Measurements from ENCODE around the gene RNF217. TPM values are rescaled to one million over a fixed set of nuclear protein-coding genes. Genes with fewer than 3 reads are reported as not detected.

RNF217 gene
- total and polyA plus RNA-seq, 4 donors: 5.0 to 79.5 (median 33.4) TPM

GRCh38 chr6:125009578-125009977 is 47.3 kb downstream of the RNF217 start:
- intact Hi-C loops (cut with DNase I): loop anchor here in 1 of 2 donors (5.0 kb wide), 1 partner anchor 42 kb away; no protein-coding TSS in a partner anchor
- H3K36me3 ChIP-seq (ENCODE audit: control insufficient read depth in 1 of 2, insufficient read depth in 2 of 2, low read length in 1 of 2): no peaks in the 10 kb centered on the region
- H3K27ac ChIP-seq (ENCODE audit: low read depth in 1 of 2, low read length in 2 of 2): no peak overlapping the region
- 5% methylated on average over 4 of the region's 4 CpGs for whole genome bisulfite sequencing, 2 donors
- peaks cover 1 to 7% of the 10 kb centered on the region in 2 donors for H3K4me1 ChIP-seq (ENCODE audit: control insufficient read depth in 1 of 2, insufficient read depth in 2 of 2, low read length in 2 of 2)
- no peaks in the 10 kb centered on the region for H3K9me3 ChIP-seq (ENCODE audit: control insufficient read depth, low read length)
- DNase-seq (no peak), ATAC-seq (ENCODE audit: low FRiP score) (no peak)
- H3K4me3 ChIP-seq (ENCODE audit: low read length in 2 of 2): no peak overlapping the region
- H3K27me3 ChIP-seq (ENCODE audit: control insufficient read depth in 1 of 2, insufficient read depth in 2 of 2, low read length in 1 of 2): no peaks in the 10 kb centered on the region

GRCh38 chr6:125013938-125014660 is 51.9 kb downstream of the RNF217 start:
- no peaks in the 10 kb centered on the region for H3K36me3 ChIP-seq (ENCODE audit: control insufficient read depth in 1 of 2, insufficient read depth in 2 of 2, low read length in 1 of 2)
- intact Hi-C loops (cut with DNase I): no loop called here
- H3K27ac ChIP-seq (ENCODE audit: low read depth in 1 of 2, low read length in 2 of 2): no peak overlapping the region
- no peak for ATAC-seq (ENCODE audit: low FRiP score)
- H3K4me1 ChIP-seq (ENCODE audit: control insufficient read depth in 1 of 2, insufficient read depth in 2 of 2, low read length in 2 of 2): peaks cover 0 to 5% of the 10 kb centered on the region in 2 donors
- DNase-seq: no peak
- WGBS, 2 donors: 73 to 76% methylated on average over 2 of the region's 2 CpGs
- H3K9me3 ChIP-seq (ENCODE audit: control insufficient read depth, low read length): no peaks in the 10 kb centered on the region
- H3K4me3 ChIP-seq (ENCODE audit: low read length in 2 of 2): no peak overlapping the region
- H3K27me3 ChIP-seq (ENCODE audit: control insufficient read depth in 1 of 2, insufficient read depth in 2 of 2, low read length in 1 of 2): no peaks in the 10 kb centered on the region

DNA sequence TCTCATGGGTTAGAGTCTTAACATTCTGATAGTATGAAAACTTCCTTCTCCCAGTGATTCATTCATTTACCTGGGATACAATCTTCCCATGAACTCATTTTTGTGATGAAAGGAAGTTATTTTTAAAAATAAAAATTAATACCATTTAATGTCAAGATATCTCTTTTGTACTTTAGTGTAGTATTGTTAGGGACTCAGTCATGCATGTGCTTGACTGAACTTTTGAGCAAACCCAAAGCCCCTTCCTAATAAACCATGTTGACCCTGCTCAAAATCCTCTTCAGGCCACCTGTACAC is 52.4 kb downstream of the RNF217 start:
- Histone ChIP-seq H3K4me1 (ENCODE audit: control insufficient read depth in 1 of 2, insufficient read depth in 2 of 2, low read length in 2 of 2) (peaks cover 0 to 4% of the 10 kb centered on the region in 2 donors), H3K27ac (ENCODE audit: low read depth in 1 of 2, low read length in 2 of 2) (no peak overlapping the region), H3K36me3 (ENCODE audit: control insufficient read depth in 1 of 2, insufficient read depth in 2 of 2, low read length in 1 of 2) (no peaks in the 10 kb centered on the region), H3K4me3 (ENCODE audit: low read length in 2 of 2) (no peak overlapping the region), H3K9me3 (ENCODE audit: control insufficient read depth, low read length) (no peaks in the 10 kb centered on the region), H3K27me3 (ENCODE audit: control insufficient read depth in 1 of 2, insufficient read depth in 2 of 2, low read length in 1 of 2) (no peaks in the 10 kb centered on the region)
- intact Hi-C loops (cut with DNase I): no loop called here
- ATAC-seq (ENCODE audit: low FRiP score) (no peak), DNase-seq (no peak)

DNA sequence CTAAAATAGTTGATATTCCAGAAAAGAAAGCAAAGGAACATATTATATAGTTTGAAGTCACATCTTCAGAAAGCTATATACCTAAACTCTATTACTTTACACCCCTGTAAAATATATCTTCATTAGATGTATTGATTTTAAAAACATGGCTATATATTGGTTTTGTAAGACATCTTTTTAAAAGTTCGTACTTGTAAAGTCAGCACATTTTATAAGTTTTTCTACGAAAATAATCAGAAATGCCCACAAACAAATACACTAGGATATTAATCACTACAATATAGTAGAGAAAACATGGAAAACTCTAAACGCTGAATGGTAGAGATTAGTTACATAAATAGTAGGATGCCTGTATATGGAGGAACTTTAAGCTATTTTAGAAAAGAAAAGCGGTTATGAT is 52.9 kb downstream of the RNF217 start:
- intact Hi-C loops (cut with DNase I): no loop called here
- Histone ChIP-seq H3K4me3 (ENCODE audit: low read length in 2 of 2) (no peak overlapping the region), H3K27ac (ENCODE audit: low read depth in 1 of 2, low read length in 2 of 2) (no peak overlapping the region), H3K9me3 (ENCODE audit: control insufficient read depth, low read length) (no peaks in the 10 kb centered on the region), H3K36me3 (ENCODE audit: control insufficient read depth in 1 of 2, insufficient read depth in 2 of 2, low read length in 1 of 2) (no peaks in the 10 kb centered on the region), H3K27me3 (ENCODE audit: control insufficient read depth in 1 of 2, insufficient read depth in 2 of 2, low read length in 1 of 2) (no peaks in the 10 kb centered on the region), H3K4me1 (ENCODE audit: control insufficient read depth in 1 of 2, insufficient read depth in 2 of 2, low read length in 2 of 2) (peaks cover 0 to 4% of the 10 kb centered on the region in 2 donors)
- 90 to 92% methylated on average over 4 of the region's 4 CpGs for WGBS, 2 donors
- ATAC-seq (ENCODE audit: low FRiP score) (no peak), DNase-seq (no peak)

GRCh38 chr6:125018136-125018535 is 55.9 kb downstream of the RNF217 start:
- Histone ChIP-seq H3K4me3 (ENCODE audit: low read length in 2 of 2) (no peak overlapping the region), H3K27ac (ENCODE audit: low read depth in 1 of 2, low read length in 2 of 2) (no peak overlapping the region), H3K9me3 (ENCODE audit: control insufficient read depth, low read length) (no peaks in the 10 kb centered on the region), H3K27me3 (ENCODE audit: control insufficient read depth in 1 of 2, insufficient read depth in 2 of 2, low read length in 1 of 2) (no peaks in the 10 kb centered on the region), H3K4me1 (ENCODE audit: control insufficient read depth in 1 of 2, insufficient read depth in 2 of 2, low read length in 2 of 2) (peaks cover 4 to 5% of the 10 kb centered on the region in 2 donors), H3K36me3 (ENCODE audit: control insufficient read depth in 1 of 2, insufficient read depth in 2 of 2, low read length in 1 of 2) (no peaks in the 10 kb centered on the region)
- ATAC-seq (ENCODE audit: low FRiP score) (no peak), DNase-seq (no peak)
- intact Hi-C loops (cut with DNase I): no loop called here

- Histone ChIP-seq H3K4me3 (ENCODE audit: low read length in 2 of 2) (no peak overlapping the region), H3K27ac (ENCODE audit: low read depth in 1 of 2, low read length in 2 of 2) (no peak overlapping the region), H3K36me3 (ENCODE audit: control insufficient read depth in 1 of 2, insufficient read depth in 2 of 2, low read length in 1 of 2) (no peaks in the 10 kb centered on the region), H3K9me3 (ENCODE audit: control insufficient read depth, low read length) (no peaks in the 10 kb centered on the region), H3K4me1 (ENCODE audit: control insufficient read depth in 1 of 2, insufficient read depth in 2 of 2, low read length in 2 of 2) (peaks cover 0 to 5% of the 10 kb centered on the region in 2 donors), H3K27me3 (ENCODE audit: control insufficient read depth in 1 of 2, insufficient read depth in 2 of 2, low read length in 1 of 2) (no peaks in the 10 kb centered on the region)
- DNase-seq (no peak), ATAC-seq (ENCODE audit: low FRiP score) (no peak)
- intact Hi-C loops (cut with DNase I): no loop called here
- 89 to 93% methylated on average over 2 of the region's 2 CpGs for WGBS, 2 donors
Observed at GRCh38 chr6:125019281-125019680, 57.0 kb downstream of the RNF217 start.

- no peak overlapping the region for H3K4me3 ChIP-seq (ENCODE audit: low read length in 2 of 2)
- H3K27me3 ChIP-seq (ENCODE audit: control insufficient read depth in 1 of 2, insufficient read depth in 2 of 2, low read length in 1 of 2): no peaks in the 10 kb centered on the region
- DNase-seq (no peak), ATAC-seq (ENCODE audit: low FRiP score) (no peak)
- no peaks in the 10 kb centered on the region for H3K9me3 ChIP-seq (ENCODE audit: control insufficient read depth, low read length)
- H3K4me1 ChIP-seq (ENCODE audit: control insufficient read depth in 1 of 2, insufficient read depth in 2 of 2, low read length in 2 of 2): peaks cover 0 to 7% of the 10 kb centered on the region in 2 donors
- no peaks in the 10 kb centered on the region for H3K36me3 ChIP-seq (ENCODE audit: control insufficient read depth in 1 of 2, insufficient read depth in 2 of 2, low read length in 1 of 2)
- 59 to 68% methylated on average over 6 of the region's 6 CpGs for WGBS, 2 donors
- intact Hi-C loops (cut with DNase I): no loop called here
- H3K27ac ChIP-seq (ENCODE audit: low read depth in 1 of 2, low read length in 2 of 2): no peak overlapping the region
Observed at GRCh38 chr6:125019918-125020317, 57.7 kb downstream of the RNF217 start.

DNA sequence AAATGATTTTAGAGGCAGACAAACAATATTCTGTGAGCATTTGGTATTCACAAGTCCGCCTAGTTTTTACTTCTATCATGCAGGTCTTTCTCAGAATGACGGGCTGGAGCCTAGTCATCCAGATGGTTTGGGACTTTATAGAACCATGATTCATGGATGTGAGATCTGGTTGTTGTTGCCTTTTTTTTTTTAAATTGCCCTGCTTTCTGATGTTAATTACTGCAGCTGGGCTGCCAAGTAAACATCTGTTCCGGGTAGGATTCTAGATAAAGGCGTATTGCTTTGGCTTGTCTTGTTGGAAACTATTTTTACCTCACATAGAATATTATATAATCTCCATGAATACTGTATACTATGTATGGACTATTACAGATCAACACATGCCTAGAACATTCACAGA is 58.1 kb downstream of the RNF217 start:
- intact Hi-C loops (cut with DNase I): no loop called here
- Histone ChIP-seq H3K4me1 (ENCODE audit: control insufficient read depth in 1 of 2, insufficient read depth in 2 of 2, low read length in 2 of 2) (peaks cover 0 to 7% of the 10 kb centered on the region in 2 donors), H3K9me3 (ENCODE audit: control insufficient read depth, low read length) (no peaks in the 10 kb centered on the region), H3K27me3 (ENCODE audit: control insufficient read depth in 1 of 2, insufficient read depth in 2 of 2, low read length in 1 of 2) (no peaks in the 10 kb centered on the region), H3K36me3 (ENCODE audit: control insufficient read depth in 1 of 2, insufficient read depth in 2 of 2, low read length in 1 of 2) (no peaks in the 10 kb centered on the region), H3K27ac (ENCODE audit: low read depth in 1 of 2, low read length in 2 of 2) (no peak overlapping the region), H3K4me3 (ENCODE audit: low read length in 2 of 2) (no peak overlapping the region)
- ATAC-seq (ENCODE audit: low FRiP score): no peak
- DNase-seq: no peak
- 49 to 55% methylated on average over 4 of the region's 4 CpGs for WGBS, 2 donors

GRCh38 chr6:125022391-125022989 is 60.3 kb downstream of the RNF217 start:
- Histone ChIP-seq H3K4me1 (ENCODE audit: control insufficient read depth in 1 of 2, insufficient read depth in 2 of 2, low read length in 2 of 2) (peaks cover 0 to 7% of the 10 kb centered on the region in 2 donors), H3K4me3 (ENCODE audit: low read length in 2 of 2) (no peak overlapping the region), H3K9me3 (ENCODE audit: control insufficient read depth, low read length) (no peaks in the 10 kb centered on the region), H3K27ac (ENCODE audit: low read depth in 1 of 2, low read length in 2 of 2) (no peak overlapping the region), H3K27me3 (ENCODE audit: control insufficient read depth in 1 of 2, insufficient read depth in 2 of 2, low read length in 1 of 2) (no peaks in the 10 kb centered on the region), H3K36me3 (ENCODE audit: control insufficient read depth in 1 of 2, insufficient read depth in 2 of 2, low read length in 1 of 2) (no peaks in the 10 kb centered on the region)
- 3 to 13% methylated on average over 1 of the region's 1 CpG for WGBS, 2 donors
- intact Hi-C loops (cut with DNase I): no loop called here
- DNase-seq (no peak), ATAC-seq (ENCODE audit: low FRiP score) (no peak)
